ENCODE measurements around the gene CCT7.

The CCT7 gene

GRCh38 chr2:73254343-73255006, 20.4 kb downstream of the CCT7 start:
- peaks cover 5% of the 10 kb centered on the region for H3K4me1 ChIP-seq (ENCODE audit: control insufficient read depth, insufficient read depth, low read length, poor library complexity, severe bottlenecking)
- H3K36me3 ChIP-seq (ENCODE audit: control insufficient read depth, insufficient read depth, low read length): peaks cover 50% of the 10 kb centered on the region
- H3K9me3 ChIP-seq (ENCODE audit: control insufficient read depth, low read length): no peaks in the 10 kb centered on the region

GRCh38 chr2:73255007-73255644, 21.0 kb downstream of the CCT7 start:
- H3K36me3 ChIP-seq (ENCODE audit: control insufficient read depth, insufficient read depth, low read length): peaks cover 43% of the 10 kb centered on the region
- no peak for DNase-seq

More at GRCh38 chr2:73254343-73255006, 20.4 kb downstream of the CCT7 start:
- DNase-seq: no peak
- Histone ChIP-seq H3K27ac (ENCODE audit: insufficient read depth, low read length, poor library complexity, severe bottlenecking) (no peak overlapping the region), H3K4me3 (ENCODE audit: insufficient read depth, low read depth, low read length, poor library complexity, severe bottlenecking) (no peak overlapping the region), H3K27me3 (replicated peaks; ENCODE audit: control insufficient read depth, insufficient read depth, low read length, poor library complexity, severe bottlenecking) (no peaks in the 10 kb centered on the region)

GRCh38 chr2:73255907-73256617, 22.0 kb downstream of the CCT7 start:
- no peak overlapping the region for H3K4me3 ChIP-seq (ENCODE audit: insufficient read depth, low read depth, low read length, poor library complexity, severe bottlenecking)
- peaks cover 5% of the 10 kb centered on the region for H3K4me1 ChIP-seq (ENCODE audit: control insufficient read depth, insufficient read depth, low read length, poor library complexity, severe bottlenecking)
- no peak overlapping the region for H3K27ac ChIP-seq (ENCODE audit: insufficient read depth, low read length, poor library complexity, severe bottlenecking)
- H3K9me3 ChIP-seq (ENCODE audit: control insufficient read depth, low read length): no peaks in the 10 kb centered on the region
- DNase-seq: no peak
- peaks cover 34% of the 10 kb centered on the region for H3K36me3 ChIP-seq (ENCODE audit: control insufficient read depth, insufficient read depth, low read length)
- no peaks in the 10 kb centered on the region for H3K27me3 ChIP-seq (replicated peaks; ENCODE audit: control insufficient read depth, insufficient read depth, low read length, poor library complexity, severe bottlenecking)

More at GRCh38 chr2:73255007-73255644, 21.0 kb downstream of the CCT7 start:
- Histone ChIP-seq H3K4me3 (ENCODE audit: insufficient read depth, low read depth, low read length, poor library complexity, severe bottlenecking) (no peak overlapping the region), H3K9me3 (ENCODE audit: control insufficient read depth, low read length) (no peaks in the 10 kb centered on the region), H3K4me1 (ENCODE audit: control insufficient read depth, insufficient read depth, low read length, poor library complexity, severe bottlenecking) (peaks cover 5% of the 10 kb centered on the region), H3K27me3 (replicated peaks; ENCODE audit: control insufficient read depth, insufficient read depth, low read length, poor library complexity, severe bottlenecking) (no peaks in the 10 kb centered on the region), H3K27ac (ENCODE audit: insufficient read depth, low read length, poor library complexity, severe bottlenecking) (no peak overlapping the region)

GRCh38 chr2:73256618-73256922, 22.5 kb downstream of the CCT7 start:
- no peak for DNase-seq
- Histone ChIP-seq H3K4me1 (ENCODE audit: control insufficient read depth, insufficient read depth, low read length, poor library complexity, severe bottlenecking) (peaks cover 5% of the 10 kb centered on the region), H3K9me3 (ENCODE audit: control insufficient read depth, low read length) (no peaks in the 10 kb centered on the region), H3K4me3 (ENCODE audit: insufficient read depth, low read depth, low read length, poor library complexity, severe bottlenecking) (no peak overlapping the region), H3K27ac (ENCODE audit: insufficient read depth, low read length, poor library complexity, severe bottlenecking) (no peak overlapping the region), H3K36me3 (ENCODE audit: control insufficient read depth, insufficient read depth, low read length) (peaks cover 30% of the 10 kb centered on the region), H3K27me3 (replicated peaks; ENCODE audit: control insufficient read depth, insufficient read depth, low read length, poor library complexity, severe bottlenecking) (no peaks in the 10 kb centered on the region)

GRCh38 chr2:73257021-73257420, 22.9 kb downstream of the CCT7 start:
- no peak overlapping the region for H3K4me3 ChIP-seq (ENCODE audit: insufficient read depth, low read depth, low read length, poor library complexity, severe bottlenecking)
- H3K27me3 ChIP-seq (replicated peaks; ENCODE audit: control insufficient read depth, insufficient read depth, low read length, poor library complexity, severe bottlenecking): no peaks in the 10 kb centered on the region
- H3K36me3 ChIP-seq (ENCODE audit: control insufficient read depth, insufficient read depth, low read length): peaks cover 25% of the 10 kb centered on the region
- H3K27ac ChIP-seq (ENCODE audit: insufficient read depth, low read length, poor library complexity, severe bottlenecking): no peak overlapping the region
- H3K4me1 ChIP-seq (ENCODE audit: control insufficient read depth, insufficient read depth, low read length, poor library complexity, severe bottlenecking): peaks cover 5% of the 10 kb centered on the region
- no peak for DNase-seq
- H3K9me3 ChIP-seq (ENCODE audit: control insufficient read depth, low read length): no peaks in the 10 kb centered on the region

GRCh38 chr2:73257425-73258125, 23.5 kb downstream of the CCT7 start:
- DNase-seq: no peak
- no peaks in the 10 kb centered on the region for H3K27me3 ChIP-seq (replicated peaks; ENCODE audit: control insufficient read depth, insufficient read depth, low read length, poor library complexity, severe bottlenecking)
- H3K36me3 ChIP-seq (ENCODE audit: control insufficient read depth, insufficient read depth, low read length): peaks cover 22% of the 10 kb centered on the region
- no peaks in the 10 kb centered on the region for H3K9me3 ChIP-seq (ENCODE audit: control insufficient read depth, low read length)
- peaks cover 5% of the 10 kb centered on the region for H3K4me1 ChIP-seq (ENCODE audit: control insufficient read depth, insufficient read depth, low read length, poor library complexity, severe bottlenecking)
- H3K4me3 ChIP-seq (ENCODE audit: insufficient read depth, low read depth, low read length, poor library complexity, severe bottlenecking): no peak overlapping the region
- no peak overlapping the region for H3K27ac ChIP-seq (ENCODE audit: insufficient read depth, low read length, poor library complexity, severe bottlenecking)

GRCh38 chr2:73258186-73258912, 24.2 kb downstream of the CCT7 start:
- H3K27me3 ChIP-seq (replicated peaks; ENCODE audit: control insufficient read depth, insufficient read depth, low read length, poor library complexity, severe bottlenecking): no peaks in the 10 kb centered on the region
- H3K4me1 ChIP-seq (ENCODE audit: control insufficient read depth, insufficient read depth, low read length, poor library complexity, severe bottlenecking): peaks cover 5% of the 10 kb centered on the region
- no peak overlapping the region for H3K4me3 ChIP-seq (ENCODE audit: insufficient read depth, low read depth, low read length, poor library complexity, severe bottlenecking)
- no peak overlapping the region for H3K27ac ChIP-seq (ENCODE audit: insufficient read depth, low read length, poor library complexity, severe bottlenecking)
- DNase-seq: no peak
- peaks cover 14% of the 10 kb centered on the region for H3K36me3 ChIP-seq (ENCODE audit: control insufficient read depth, insufficient read depth, low read length)
- H3K9me3 ChIP-seq (ENCODE audit: control insufficient read depth, low read length): no peaks in the 10 kb centered on the region

GRCh38 chr2:73258913-73259215, 24.8 kb downstream of the CCT7 start:
- Histone ChIP-seq H3K27me3 (replicated peaks; ENCODE audit: control insufficient read depth, insufficient read depth, low read length, poor library complexity, severe bottlenecking) (no peaks in the 10 kb centered on the region), H3K9me3 (ENCODE audit: control insufficient read depth, low read length) (no peaks in the 10 kb centered on the region), H3K4me1 (ENCODE audit: control insufficient read depth, insufficient read depth, low read length, poor library complexity, severe bottlenecking) (peaks cover 5% of the 10 kb centered on the region), H3K27ac (ENCODE audit: insufficient read depth, low read length, poor library complexity, severe bottlenecking) (no peak overlapping the region), H3K36me3 (ENCODE audit: control insufficient read depth, insufficient read depth, low read length) (peaks cover 9% of the 10 kb centered on the region), H3K4me3 (ENCODE audit: insufficient read depth, low read depth, low read length, poor library complexity, severe bottlenecking) (no peak overlapping the region)
- DNase-seq: no peak

GRCh38 chr2:73259276-73259675, 25.2 kb downstream of the CCT7 start:
- H3K9me3 ChIP-seq (ENCODE audit: control insufficient read depth, low read length): no peaks in the 10 kb centered on the region
- no peak overlapping the region for H3K27ac ChIP-seq (ENCODE audit: insufficient read depth, low read length, poor library complexity, severe bottlenecking)
- no peaks in the 10 kb centered on the region for H3K27me3 ChIP-seq (replicated peaks; ENCODE audit: control insufficient read depth, insufficient read depth, low read length, poor library complexity, severe bottlenecking)
- H3K36me3 ChIP-seq (ENCODE audit: control insufficient read depth, insufficient read depth, low read length): peaks cover 5% of the 10 kb centered on the region
- H3K4me1 ChIP-seq (ENCODE audit: control insufficient read depth, insufficient read depth, low read length, poor library complexity, severe bottlenecking): peaks cover 5% of the 10 kb centered on the region
- no peak overlapping the region for H3K4me3 ChIP-seq (ENCODE audit: insufficient read depth, low read depth, low read length, poor library complexity, severe bottlenecking)
- DNase-seq: no peak
